ENCODE measurements around the gene SPART. TPM values are rescaled to one million over a fixed set of nuclear protein-coding genes. Genes with fewer than 3 reads are reported as not detected.

SPART gene
- polyA plus RNA-seq, 1 donor (not counting 4 experiments of a cell fraction or from before 2014, with no cell fraction given) = 35.5 TPM

DNA sequence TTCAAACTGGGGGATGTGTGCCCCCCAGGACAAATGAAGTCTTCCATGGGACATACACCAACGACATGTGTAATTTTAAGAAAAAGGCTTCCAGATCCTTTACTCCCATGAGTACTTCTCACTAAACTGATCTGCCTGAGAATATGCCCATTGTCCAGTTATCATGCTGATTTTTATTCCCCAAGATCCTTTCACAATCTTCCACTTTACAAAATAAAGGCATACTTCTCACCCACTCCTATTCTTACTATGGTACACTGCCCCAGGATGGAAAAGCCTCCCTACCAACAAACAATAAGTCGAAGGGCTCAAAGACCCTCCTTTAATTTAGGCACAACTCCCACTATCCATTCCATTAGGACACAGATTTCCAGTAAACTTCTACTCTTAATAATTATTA is 3.5 kb downstream of the SPART start:
- Histone ChIP-seq H2AFZ (ENCODE audit: control insufficient read depth, low read length) (no peak overlapping the region), H3K27me3 (ENCODE audit: control insufficient read depth, extremely low read depth, insufficient read depth, low read length) (no peaks in the 10 kb centered on the region), H4K20me1 (ENCODE audit: control insufficient read depth, extremely low read depth, insufficient read depth, low read length) (no peaks in the 10 kb centered on the region), H3K4me3 (ENCODE audit: control insufficient read depth in 2 of 3, extremely low read depth in 1 of 3, insufficient read depth in 2 of 3, low read depth in 1 of 3, low read length in 3 of 3) (no peak overlapping the region), H3K79me2 (ENCODE audit: control insufficient read depth, insufficient read depth, low read length) (peaks cover 68% of the 10 kb centered on the region), H3K4me1 (ENCODE audit: control insufficient read depth, extremely low read depth, insufficient read depth, low read length) (peaks cover 19% of the 10 kb centered on the region), H3K9me3 (ENCODE audit: control insufficient read depth, low read depth, low read length) (no peaks in the 10 kb centered on the region), H3K36me3 (ENCODE audit: control insufficient read depth in 2 of 2, extremely low read depth in 1 of 2, insufficient read depth in 2 of 2, low read length in 2 of 2) (no peaks in the 10 kb centered on the region), H3K4me2 (ENCODE audit: control insufficient read depth, extremely low read depth, insufficient read depth, low read depth, low read length) (no peak overlapping the region), H3K9me1 (ENCODE audit: control insufficient read depth, extremely low read depth, insufficient read depth, low read length) (no peaks in the 10 kb centered on the region), H3K9ac (ENCODE audit: control insufficient read depth, extremely low read depth, insufficient read depth, low read length) (no peak overlapping the region), H3K27ac (ENCODE audit: control insufficient read depth, insufficient read depth, low read length) (no peak overlapping the region)
- no peak for FAIRE-seq
- dilution Hi-C loops (cut with MboI; ENCODE audit: extremely low pct_ligation_motif_present, low sequenced_read_pairs) = no loop called here
- TF ChIP-seq EZH2 (IDR thresholded peaks at IDR 0.05; ENCODE audit: low read length) = no peak
- TF ChIP-seq, protein P1, sequence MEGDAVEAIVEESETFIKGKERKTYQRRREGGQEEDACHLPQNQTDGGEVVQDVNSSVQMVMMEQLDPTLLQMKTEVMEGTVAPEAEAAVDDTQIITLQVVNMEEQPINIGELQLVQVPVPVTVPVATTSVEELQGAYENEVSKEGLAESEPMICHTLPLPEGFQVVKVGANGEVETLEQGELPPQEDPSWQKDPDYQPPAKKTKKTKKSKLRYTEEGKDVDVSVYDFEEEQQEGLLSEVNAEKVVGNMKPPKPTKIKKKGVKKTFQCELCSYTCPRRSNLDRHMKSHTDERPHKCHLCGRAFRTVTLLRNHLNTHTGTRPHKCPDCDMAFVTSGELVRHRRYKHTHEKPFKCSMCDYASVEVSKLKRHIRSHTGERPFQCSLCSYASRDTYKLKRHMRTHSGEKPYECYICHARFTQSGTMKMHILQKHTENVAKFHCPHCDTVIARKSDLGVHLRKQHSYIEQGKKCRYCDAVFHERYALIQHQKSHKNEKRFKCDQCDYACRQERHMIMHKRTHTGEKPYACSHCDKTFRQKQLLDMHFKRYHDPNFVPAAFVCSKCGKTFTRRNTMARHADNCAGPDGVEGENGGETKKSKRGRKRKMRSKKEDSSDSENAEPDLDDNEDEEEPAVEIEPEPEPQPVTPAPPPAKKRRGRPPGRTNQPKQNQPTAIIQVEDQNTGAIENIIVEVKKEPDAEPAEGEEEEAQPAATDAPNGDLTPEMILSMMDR (optimal IDR thresholded peaks at IDR 0.05 in 1 of 3, IDR thresholded peaks at IDR 0.05 in 1 of 3, conservative IDR thresholded peaks at IDR 0.05 in 1 of 3; ENCODE audit: extremely low read depth in 1 of 3, insufficient read depth in 2 of 3, low read length in 3 of 3) = no peak
- DNase-seq (ENCODE audit: low read depth, low spot score) = no peak

DNA sequence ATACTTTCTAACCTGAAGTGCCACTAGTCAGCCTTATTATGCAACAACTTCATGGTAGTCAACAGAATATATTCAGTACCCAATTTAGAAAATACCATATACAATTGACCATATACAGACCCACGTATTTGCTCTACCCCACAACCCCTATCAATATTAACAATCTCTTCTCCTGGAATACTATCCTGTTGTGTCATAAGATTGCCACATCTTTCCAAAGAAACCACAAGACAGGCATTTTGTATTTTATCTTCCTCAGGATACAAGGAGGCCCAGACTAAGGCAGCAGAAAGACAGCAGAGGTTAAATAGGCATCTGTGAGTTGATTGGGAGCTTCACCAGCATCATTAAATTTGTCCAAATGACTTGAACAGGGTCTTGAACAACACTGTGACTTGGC is 4.5 kb downstream of the SPART start:
- dilution Hi-C loops (cut with MboI; ENCODE audit: extremely low pct_ligation_motif_present, low sequenced_read_pairs) = no loop called here
- H3K9me3 ChIP-seq (ENCODE audit: control insufficient read depth, low read depth, low read length) = no peaks in the 10 kb centered on the region
- H3K27ac ChIP-seq (ENCODE audit: control insufficient read depth, insufficient read depth, low read length) = no peak overlapping the region
- FAIRE-seq (peak; percentile 17), DNase-seq (ENCODE audit: low read depth, low spot score) (no peak)
- H3K36me3 ChIP-seq (ENCODE audit: control insufficient read depth in 2 of 2, extremely low read depth in 1 of 2, insufficient read depth in 2 of 2, low read length in 2 of 2) = no peaks in the 10 kb centered on the region
- peaks cover 19% of the 10 kb centered on the region for H3K4me1 ChIP-seq (ENCODE audit: control insufficient read depth, extremely low read depth, insufficient read depth, low read length)
- TF ChIP-seq, protein P1 (optimal IDR thresholded peaks at IDR 0.05 in 1 of 3, IDR thresholded peaks at IDR 0.05 in 1 of 3, conservative IDR thresholded peaks at IDR 0.05 in 1 of 3; ENCODE audit: extremely low read depth in 1 of 3, insufficient read depth in 2 of 3, low read length in 3 of 3) = no peak
- TF ChIP-seq EZH2 (IDR thresholded peaks at IDR 0.05; ENCODE audit: low read length) = no peak
- H3K4me2 ChIP-seq (ENCODE audit: control insufficient read depth, extremely low read depth, insufficient read depth, low read depth, low read length) = no peak overlapping the region
- no peak overlapping the region for H3K9ac ChIP-seq (ENCODE audit: control insufficient read depth, extremely low read depth, insufficient read depth, low read length)
- H4K20me1 ChIP-seq (ENCODE audit: control insufficient read depth, extremely low read depth, insufficient read depth, low read length) = no peaks in the 10 kb centered on the region
- no peak overlapping the region for H2AFZ ChIP-seq (ENCODE audit: control insufficient read depth, low read length)
- peaks cover 76% of the 10 kb centered on the region for H3K79me2 ChIP-seq (ENCODE audit: control insufficient read depth, insufficient read depth, low read length)
- H3K27me3 ChIP-seq (ENCODE audit: control insufficient read depth, extremely low read depth, insufficient read depth, low read length) = no peaks in the 10 kb centered on the region
- H3K4me3 ChIP-seq (ENCODE audit: control insufficient read depth in 2 of 3, extremely low read depth in 1 of 3, insufficient read depth in 2 of 3, low read depth in 1 of 3, low read length in 3 of 3) = no peak overlapping the region
- no peaks in the 10 kb centered on the region for H3K9me1 ChIP-seq (ENCODE audit: control insufficient read depth, extremely low read depth, insufficient read depth, low read length)
